A549 (cell line): ENCODE measurements around the gene TPI1.

Experiments used
- JUN ChIP-seq, 2 experiments: fragments of >200 bp; sonication (Bioruptor Twin); formaldehyde crosslinking; IDR thresholded peaks; 2 replicates in 1 of 2; 3 replicates in 1 of 2; pipeline ENCODE4 v1.6.1; 2016 to 2017
- NPAS2 ChIP-seq: fragments of 250-450 bp; sonication (Bioruptor Pico); IDR thresholded peaks from 2 replicates; pipeline ENCODE4 v1.8.0; 2022; ENCODE audit warnings: mild to moderate bottlenecking, moderate library complexity, borderline replicate concordance
- PHF8 ChIP-seq: fragments of 200-600 bp; sonication (generic); IDR thresholded peaks from 2 replicates; pipeline ENCODE4 v1.6.1; 2016; ENCODE audit warnings: low read depth, mild to moderate bottlenecking, antibody characterized with exemption, moderate library complexity, borderline replicate concordance
- POLR2A ChIP-seq: IDR thresholded peaks from 2 replicates; pipeline ENCODE4 v1.6.1; 2012; ENCODE audit warnings: mild to moderate bottlenecking, low read length
- POLR2AphosphoS2 ChIP-seq: conservative IDR thresholded peaks from 2 replicates; pipeline ENCODE4 v1.6.1; 2012; ENCODE audit warnings: low read length, improper control_type of control experiment, inconsistent platforms
- RFX5 ChIP-seq: fragments of 450-650 bp; IDR thresholded peaks from 2 replicates; pipeline ENCODE4 v1.7.1; 2014; ENCODE audit warnings: antibody characterized with exemption, mild to moderate bottlenecking, moderate library complexity
- SREBF2 ChIP-seq: fragments of 450-650 bp; IDR thresholded peaks from 2 replicates; pipeline ENCODE4 v1.6.1; 2014; ENCODE audit warnings: mild to moderate bottlenecking, moderate library complexity
- ZSCAN20 ChIP-seq: fragments of 250-450 bp; sonication (Bioruptor Pico); IDR thresholded peaks from 2 replicates; pipeline ENCODE4 v1.8.0; 2022; ENCODE audit warnings: mild to moderate bottlenecking, moderate library complexity
- TF ChIP-seq, protein P1 (sequence below): fragments of 450-650 bp; IDR thresholded peaks from 2 replicates; pipeline ENCODE4 v1.6.1; 2014; ENCODE audit warnings: antibody characterized with exemption
- TF ChIP-seq, protein P2 (sequence below): fragments of >200 bp; sonication (Bioruptor Twin); formaldehyde crosslinking; IDR thresholded peaks from 3 replicates; pipeline ENCODE4 v1.5.1; 2016
- TF ChIP-seq, protein P3 (sequence below): fragments of 200-600 bp; sonication (generic); IDR thresholded peaks from 2 replicates; pipeline ENCODE4 v1.6.1; 2016; ENCODE audit warnings: antibody characterized with exemption, mild to moderate bottlenecking, moderate library complexity
- TF ChIP-seq, protein P4 (sequence below): IDR thresholded peaks from 2 replicates; pipeline ENCODE4 v1.6.1; 2012
- TF ChIP-seq, protein P5 (sequence below): IDR thresholded peaks from 2 replicates; pipeline ENCODE4 v1.6.1; 2012; ENCODE audit warnings: low read depth, borderline replicate concordance
- TF ChIP-seq, protein P6 (sequence below): fragments of >200 bp; sonication (Bioruptor Twin); formaldehyde crosslinking; IDR thresholded peaks from 3 replicates; pipeline ENCODE4 v1.6.1; 2016

DNA sequence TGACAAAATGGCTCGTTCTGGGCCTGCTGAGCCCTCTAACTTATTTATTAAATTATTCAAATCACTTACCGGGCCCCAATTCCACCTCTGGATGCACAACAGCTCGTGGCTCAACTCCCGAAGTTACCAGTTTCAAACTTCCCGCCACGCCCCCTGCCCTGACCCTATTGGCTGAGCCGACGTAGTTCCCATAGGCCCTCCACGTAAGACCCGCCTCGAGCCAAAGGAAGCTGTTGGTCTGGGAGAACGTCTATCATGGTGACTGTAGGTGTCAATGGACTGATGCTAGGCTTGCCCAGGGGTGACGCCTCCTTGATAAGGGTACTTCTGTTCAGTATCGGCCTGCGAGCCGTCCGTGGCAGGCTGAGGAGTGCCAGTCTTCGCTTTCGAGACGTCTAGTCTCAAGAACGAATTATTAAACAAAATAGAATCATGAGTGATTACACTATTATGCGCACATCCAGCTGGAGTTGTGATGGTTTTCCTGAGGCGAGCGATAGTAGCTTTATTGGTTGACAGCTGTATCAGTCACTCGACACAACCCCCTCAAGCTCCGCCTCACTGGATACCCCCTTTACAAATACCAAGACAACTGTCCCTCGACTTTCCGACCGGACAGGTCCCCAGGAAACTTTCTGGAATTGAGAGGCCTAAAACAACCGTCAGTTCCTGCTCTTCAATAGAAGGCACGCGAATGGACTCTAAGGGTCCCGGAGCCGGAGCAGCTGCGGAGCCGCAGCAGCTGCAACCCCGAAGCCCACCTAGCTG, 16.0 kb upstream of the TPI1 start, which contains the start of gene CDCA3:
- TF ChIP-seq, protein P1, sequence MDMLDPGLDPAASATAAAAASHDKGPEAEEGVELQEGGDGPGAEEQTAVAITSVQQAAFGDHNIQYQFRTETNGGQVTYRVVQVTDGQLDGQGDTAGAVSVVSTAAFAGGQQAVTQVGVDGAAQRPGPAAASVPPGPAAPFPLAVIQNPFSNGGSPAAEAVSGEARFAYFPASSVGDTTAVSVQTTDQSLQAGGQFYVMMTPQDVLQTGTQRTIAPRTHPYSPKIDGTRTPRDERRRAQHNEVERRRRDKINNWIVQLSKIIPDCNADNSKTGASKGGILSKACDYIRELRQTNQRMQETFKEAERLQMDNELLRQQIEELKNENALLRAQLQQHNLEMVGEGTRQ = no peak
- TF ChIP-seq, protein P2, sequence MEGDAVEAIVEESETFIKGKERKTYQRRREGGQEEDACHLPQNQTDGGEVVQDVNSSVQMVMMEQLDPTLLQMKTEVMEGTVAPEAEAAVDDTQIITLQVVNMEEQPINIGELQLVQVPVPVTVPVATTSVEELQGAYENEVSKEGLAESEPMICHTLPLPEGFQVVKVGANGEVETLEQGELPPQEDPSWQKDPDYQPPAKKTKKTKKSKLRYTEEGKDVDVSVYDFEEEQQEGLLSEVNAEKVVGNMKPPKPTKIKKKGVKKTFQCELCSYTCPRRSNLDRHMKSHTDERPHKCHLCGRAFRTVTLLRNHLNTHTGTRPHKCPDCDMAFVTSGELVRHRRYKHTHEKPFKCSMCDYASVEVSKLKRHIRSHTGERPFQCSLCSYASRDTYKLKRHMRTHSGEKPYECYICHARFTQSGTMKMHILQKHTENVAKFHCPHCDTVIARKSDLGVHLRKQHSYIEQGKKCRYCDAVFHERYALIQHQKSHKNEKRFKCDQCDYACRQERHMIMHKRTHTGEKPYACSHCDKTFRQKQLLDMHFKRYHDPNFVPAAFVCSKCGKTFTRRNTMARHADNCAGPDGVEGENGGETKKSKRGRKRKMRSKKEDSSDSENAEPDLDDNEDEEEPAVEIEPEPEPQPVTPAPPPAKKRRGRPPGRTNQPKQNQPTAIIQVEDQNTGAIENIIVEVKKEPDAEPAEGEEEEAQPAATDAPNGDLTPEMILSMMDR = no peak
- no peak for TF ChIP-seq NPAS2 (CRISPR knock-in tag)
- peak; percentile 70; the same call in 1 of the 2 replicates for TF ChIP-seq PHF8
- peak in 1 of 2 experiments; percentile 29; a peak in 1 of 5 replicates for TF ChIP-seq JUN (IDR thresholded peaks at IDR 0.05)
- no peak for TF ChIP-seq ZSCAN20 (CRISPR knock-in tag)
- TF ChIP-seq, protein P3, sequence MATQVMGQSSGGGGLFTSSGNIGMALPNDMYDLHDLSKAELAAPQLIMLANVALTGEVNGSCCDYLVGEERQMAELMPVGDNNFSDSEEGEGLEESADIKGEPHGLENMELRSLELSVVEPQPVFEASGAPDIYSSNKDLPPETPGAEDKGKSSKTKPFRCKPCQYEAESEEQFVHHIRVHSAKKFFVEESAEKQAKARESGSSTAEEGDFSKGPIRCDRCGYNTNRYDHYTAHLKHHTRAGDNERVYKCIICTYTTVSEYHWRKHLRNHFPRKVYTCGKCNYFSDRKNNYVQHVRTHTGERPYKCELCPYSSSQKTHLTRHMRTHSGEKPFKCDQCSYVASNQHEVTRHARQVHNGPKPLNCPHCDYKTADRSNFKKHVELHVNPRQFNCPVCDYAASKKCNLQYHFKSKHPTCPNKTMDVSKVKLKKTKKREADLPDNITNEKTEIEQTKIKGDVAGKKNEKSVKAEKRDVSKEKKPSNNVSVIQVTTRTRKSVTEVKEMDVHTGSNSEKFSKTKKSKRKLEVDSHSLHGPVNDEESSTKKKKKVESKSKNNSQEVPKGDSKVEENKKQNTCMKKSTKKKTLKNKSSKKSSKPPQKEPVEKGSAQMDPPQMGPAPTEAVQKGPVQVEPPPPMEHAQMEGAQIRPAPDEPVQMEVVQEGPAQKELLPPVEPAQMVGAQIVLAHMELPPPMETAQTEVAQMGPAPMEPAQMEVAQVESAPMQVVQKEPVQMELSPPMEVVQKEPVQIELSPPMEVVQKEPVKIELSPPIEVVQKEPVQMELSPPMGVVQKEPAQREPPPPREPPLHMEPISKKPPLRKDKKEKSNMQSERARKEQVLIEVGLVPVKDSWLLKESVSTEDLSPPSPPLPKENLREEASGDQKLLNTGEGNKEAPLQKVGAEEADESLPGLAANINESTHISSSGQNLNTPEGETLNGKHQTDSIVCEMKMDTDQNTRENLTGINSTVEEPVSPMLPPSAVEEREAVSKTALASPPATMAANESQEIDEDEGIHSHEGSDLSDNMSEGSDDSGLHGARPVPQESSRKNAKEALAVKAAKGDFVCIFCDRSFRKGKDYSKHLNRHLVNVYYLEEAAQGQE = no peak
- peak; percentile 41; the same call in 1 of the 2 replicates for TF ChIP-seq POLR2A
- TF ChIP-seq SREBF2 = no peak
- TF ChIP-seq, protein P4, sequence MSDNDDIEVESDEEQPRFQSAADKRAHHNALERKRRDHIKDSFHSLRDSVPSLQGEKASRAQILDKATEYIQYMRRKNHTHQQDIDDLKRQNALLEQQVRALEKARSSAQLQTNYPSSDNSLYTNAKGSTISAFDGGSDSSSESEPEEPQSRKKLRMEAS = peak; percentile 90
- TF ChIP-seq, protein P5, sequence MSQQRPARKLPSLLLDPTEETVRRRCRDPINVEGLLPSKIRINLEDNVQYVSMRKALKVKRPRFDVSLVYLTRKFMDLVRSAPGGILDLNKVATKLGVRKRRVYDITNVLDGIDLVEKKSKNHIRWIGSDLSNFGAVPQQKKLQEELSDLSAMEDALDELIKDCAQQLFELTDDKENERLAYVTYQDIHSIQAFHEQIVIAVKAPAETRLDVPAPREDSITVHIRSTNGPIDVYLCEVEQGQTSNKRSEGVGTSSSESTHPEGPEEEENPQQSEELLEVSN = peak; percentile 94
- no peak for TF ChIP-seq POLR2AphosphoS2
- no peak for TF ChIP-seq RFX5
- TF ChIP-seq, protein P6, sequence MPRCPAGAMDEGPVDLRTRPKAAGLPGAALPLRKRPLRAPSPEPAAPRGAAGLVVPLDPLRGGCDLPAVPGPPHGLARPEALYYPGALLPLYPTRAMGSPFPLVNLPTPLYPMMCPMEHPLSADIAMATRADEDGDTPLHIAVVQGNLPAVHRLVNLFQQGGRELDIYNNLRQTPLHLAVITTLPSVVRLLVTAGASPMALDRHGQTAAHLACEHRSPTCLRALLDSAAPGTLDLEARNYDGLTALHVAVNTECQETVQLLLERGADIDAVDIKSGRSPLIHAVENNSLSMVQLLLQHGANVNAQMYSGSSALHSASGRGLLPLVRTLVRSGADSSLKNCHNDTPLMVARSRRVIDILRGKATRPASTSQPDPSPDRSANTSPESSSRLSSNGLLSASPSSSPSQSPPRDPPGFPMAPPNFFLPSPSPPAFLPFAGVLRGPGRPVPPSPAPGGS = no peak
